Smooth muscle cell (in vitro differentiated cells): Measurements from ENCODE around the gene GLYR1. TPM values are rescaled to one million over a fixed set of nuclear protein-coding genes. Genes with fewer than 3 reads are reported as not detected.

Experiments
- DNase-seq: peaks from one replicate; lab custom pipeline; 2025; ENCODE audit not compliant: unreplicated experiment; lab: John Stamatoyannopoulos, UW
- H2AFZ ChIP-seq: fragments of 200-600 bp; sonication (generic); 2 replicates; pipeline ENCODE4 v1.6.0; 2016; ENCODE audit warnings: antibody characterized with exemption, low read depth, mild to moderate bottlenecking
- H3F3A ChIP-seq: fragments of 200-600 bp; sonication (generic); 2 replicates; pipeline ENCODE4 v1.6.0; 2017; ENCODE audit warnings: antibody characterized with exemption, low read depth
- H3K27ac ChIP-seq: fragments of 200-600 bp; sonication (generic); 2 replicates; pipeline ENCODE4 v1.5.1; 2016; ENCODE audit warnings: low read depth, mild to moderate bottlenecking
- H3K27me3 ChIP-seq: fragments of 200-600 bp; sonication (generic); 2 replicates; pipeline ENCODE4 v1.6.1; 2016; ENCODE audit warnings: low read depth, mild to moderate bottlenecking
- H3K36me3 ChIP-seq: fragments of 200-600 bp; sonication (generic); 2 replicates; pipeline ENCODE4 v1.5.1; 2016; ENCODE audit warnings: low read depth
- H3K4me1 ChIP-seq: fragments of 200-600 bp; sonication (generic); 2 replicates; pipeline ENCODE4 v1.5.1; 2016; ENCODE audit warnings: low read depth
- H3K4me2 ChIP-seq: fragments of 200-600 bp; sonication (generic); 2 replicates; pipeline ENCODE4 v1.6.0; 2016; ENCODE audit warnings: mild to moderate bottlenecking
- H3K4me3 ChIP-seq: fragments of 200-600 bp; sonication (generic); 2 replicates; pipeline ENCODE4 v1.5.1; 2016; ENCODE audit warnings: mild to moderate bottlenecking
- H3K79me2 ChIP-seq: fragments of 200-600 bp; sonication (generic); 2 replicates; pipeline ENCODE4 v1.6.0; 2016; ENCODE audit warnings: low read depth, mild to moderate bottlenecking
- H3K9ac ChIP-seq: fragments of 200-600 bp; sonication (generic); 2 replicates; pipeline ENCODE4 v1.6.0; 2016; ENCODE audit warnings: low read depth
- H3K9me3 ChIP-seq: fragments of 200-600 bp; sonication (generic); replicated peaks from 2 replicates; pipeline ENCODE4 v1.5.1; 2016; ENCODE audit warnings: low read depth
- H4K20me1 ChIP-seq: fragments of 200-600 bp; sonication (generic); 2 replicates; pipeline ENCODE4 v1.6.0; 2016; ENCODE audit warnings: low read depth
- CTCF ChIP-seq: fragments of 200-600 bp; sonication (generic); IDR thresholded peaks from 2 replicates; pipeline ENCODE4 v1.5.1; 2017; ENCODE audit warnings: borderline replicate concordance, mild to moderate bottlenecking, antibody characterized with exemption; ENCODE audit not compliant: insufficient read depth, poor library complexity, severe bottlenecking
- WGBS: methylation state at CpG from one replicate; pipeline ENCODE4 v1.1.7; 2016; ENCODE audit warnings: low lambda C conversion rate; 5-methylcytosine and 5-hydroxymethylcytosine counted together
- polyA plus RNA-seq: library from polyadenylated mRNA; unstranded; fragments of >200 nt; fragmentation: Nextera tagmentation; extraction: Ambion mirVana; gene quantifications from 2 replicates; pipeline ENCODE4 v1.2.1, GENCODE V29; 2016
- total RNA-seq: library from RNA; depleted of rRNA; stranded (reverse); fragments of >200 nt; gene quantifications from 2 replicates; pipeline ENCODE4 v1.2.3, GENCODE V29; 2014

Gene GLYR1
- total and polyA plus RNA-seq, 2 experiments from 2014 or later = 26.4 to 28.9 TPM

GRCh38 chr16:4876646-4877379 lies 29.7 kb upstream of the GLYR1 start:
- Histone ChIP-seq H3F3A (no peaks in the 10 kb centered on the region), H2AFZ (no peak overlapping the region), H3K4me2 (no peak overlapping the region), H3K79me2 (no peaks in the 10 kb centered on the region), H4K20me1 (peaks cover 7% of the 10 kb centered on the region), H3K9me3 (no peaks in the 10 kb centered on the region), H3K4me3 (no peak overlapping the region), H3K36me3 (no peaks in the 10 kb centered on the region), H3K9ac (no peak overlapping the region), H3K27me3 (no peaks in the 10 kb centered on the region), H3K27ac (no peak overlapping the region), H3K4me1 (no peaks in the 10 kb centered on the region)
- no peak for TF ChIP-seq CTCF
- DNase-seq = no peak
- 97% methylated on average over 11 of the region's 11 CpGs for WGBS

DNA sequence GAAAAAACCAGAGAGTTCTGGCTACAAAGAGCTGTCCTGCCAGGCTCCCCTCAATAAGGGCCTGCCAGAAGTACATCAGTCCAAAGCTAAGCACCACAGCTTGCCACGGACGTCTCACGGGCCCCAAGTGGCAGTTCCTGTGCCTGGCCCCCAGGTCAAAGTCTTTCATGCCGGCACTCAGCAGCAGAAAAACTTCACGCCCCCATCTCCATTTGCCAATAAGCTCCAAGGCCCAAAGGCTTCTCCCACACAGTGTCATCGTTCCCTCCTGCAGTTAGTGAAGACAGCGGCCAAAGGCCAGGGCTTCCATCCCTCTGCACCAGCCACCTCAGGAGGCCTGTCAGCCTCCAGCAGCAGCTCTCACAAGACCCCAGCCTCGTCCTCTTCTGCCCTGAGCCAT lies 27.6 kb upstream of the GLYR1 start:
- Histone ChIP-seq H3K9me3 (no peaks in the 10 kb centered on the region), H3K27ac (no peak overlapping the region), H3K36me3 (no peaks in the 10 kb centered on the region), H3K4me2 (no peak overlapping the region), H2AFZ (no peak overlapping the region), H3K27me3 (no peaks in the 10 kb centered on the region), H3K4me1 (no peaks in the 10 kb centered on the region), H3K4me3 (no peak overlapping the region), H3K79me2 (no peaks in the 10 kb centered on the region), H4K20me1 (peaks cover 8% of the 10 kb centered on the region), H3K9ac (no peak overlapping the region), H3F3A (no peaks in the 10 kb centered on the region)
- DNase-seq = no peak
- 96% methylated on average over 8 of the region's 8 CpGs for WGBS
- TF ChIP-seq CTCF = no peak

DNA sequence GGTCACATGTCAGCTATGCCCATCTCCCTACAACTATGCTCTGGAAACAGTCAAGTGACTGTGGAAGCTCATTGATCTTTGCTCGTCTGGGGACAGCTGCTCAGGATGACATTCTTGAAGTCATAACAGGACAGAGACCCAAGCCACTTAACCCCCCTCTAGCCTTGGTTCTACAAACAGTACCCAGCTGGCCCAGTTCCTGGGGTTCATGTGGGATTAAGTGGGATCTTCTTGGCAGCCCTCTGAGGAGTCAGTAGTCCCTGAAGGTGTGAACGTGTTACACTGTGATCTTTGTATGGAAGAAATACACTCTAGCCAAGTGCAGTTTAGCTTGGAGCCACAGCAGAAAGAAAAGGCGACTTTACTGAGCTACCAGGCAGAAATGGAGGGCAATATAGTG lies 26.0 kb upstream of the GLYR1 start:
- Histone ChIP-seq H3K27me3 (no peaks in the 10 kb centered on the region), H3K4me2 (no peak overlapping the region), H3K27ac (no peak overlapping the region), H3F3A (no peaks in the 10 kb centered on the region), H3K9me3 (no peaks in the 10 kb centered on the region), H3K4me3 (no peak overlapping the region), H3K36me3 (no peaks in the 10 kb centered on the region), H3K4me1 (no peaks in the 10 kb centered on the region), H2AFZ (no peak overlapping the region), H4K20me1 (peaks cover 24% of the 10 kb centered on the region), H3K79me2 (peaks cover 4% of the 10 kb centered on the region), H3K9ac (no peak overlapping the region)
- 96% methylated on average over 3 of the region's 3 CpGs for WGBS
- no peak for TF ChIP-seq CTCF
- DNase-seq = no peak

GRCh38 chr16:4871071-4871470 lies 24.0 kb upstream of the GLYR1 start:
- Histone ChIP-seq H3K4me2 (no peak overlapping the region), H3K79me2 (peaks cover 24% of the 10 kb centered on the region), H3K9ac (no peak overlapping the region), H3K27ac (no peak overlapping the region), H4K20me1 (peaks cover 44% of the 10 kb centered on the region), H3K27me3 (no peaks in the 10 kb centered on the region), H2AFZ (no peak overlapping the region), H3K36me3 (no peaks in the 10 kb centered on the region), H3K4me1 (no peaks in the 10 kb centered on the region), H3K4me3 (no peak overlapping the region), H3F3A (no peaks in the 10 kb centered on the region), H3K9me3 (no peaks in the 10 kb centered on the region)
- TF ChIP-seq CTCF = no peak
- 98% methylated on average over 4 of the region's 4 CpGs for WGBS
- no peak for DNase-seq
